ENCODE measurements around the gene SCGB3A1. TPM values are rescaled to one million over a fixed set of nuclear protein-coding genes. Genes with fewer than 3 reads are reported as not detected.

Gene SCGB3A1
- total RNA-seq, 2 donors from 2014 or later = not detected

DNA sequence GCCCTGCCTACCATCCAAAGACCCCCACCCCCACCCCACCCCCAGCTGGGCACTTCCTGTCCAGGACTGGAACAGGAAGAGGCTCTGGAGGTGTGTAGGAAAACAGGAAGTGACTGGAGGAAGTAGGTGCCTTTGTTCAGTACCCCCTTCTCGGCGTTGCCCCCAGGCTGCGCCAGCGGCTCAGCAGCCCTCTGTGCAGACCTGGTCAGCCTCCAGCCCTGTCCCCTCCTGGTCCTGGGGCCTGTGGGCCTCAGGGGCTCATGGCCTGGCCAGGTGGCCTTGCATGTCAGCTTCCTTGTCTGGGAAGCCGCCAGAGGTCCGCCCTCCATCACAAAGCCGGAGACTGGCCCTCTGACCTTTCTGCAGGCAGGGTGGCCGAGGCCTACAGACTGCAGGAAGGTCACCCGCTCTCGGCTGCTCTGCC, 32.1 kb upstream of the SCGB3A1 start:
- DNase-seq (ENCODE audit: low spot score) = no peak
- H3K9me3 ChIP-seq = no peaks in the 10 kb centered on the region
- no peak overlapping the region for H3K4me3 ChIP-seq
- H3K27me3 ChIP-seq (replicated peaks; ENCODE audit: insufficient read depth) = no peaks in the 10 kb centered on the region
- TF ChIP-seq, protein P1, sequence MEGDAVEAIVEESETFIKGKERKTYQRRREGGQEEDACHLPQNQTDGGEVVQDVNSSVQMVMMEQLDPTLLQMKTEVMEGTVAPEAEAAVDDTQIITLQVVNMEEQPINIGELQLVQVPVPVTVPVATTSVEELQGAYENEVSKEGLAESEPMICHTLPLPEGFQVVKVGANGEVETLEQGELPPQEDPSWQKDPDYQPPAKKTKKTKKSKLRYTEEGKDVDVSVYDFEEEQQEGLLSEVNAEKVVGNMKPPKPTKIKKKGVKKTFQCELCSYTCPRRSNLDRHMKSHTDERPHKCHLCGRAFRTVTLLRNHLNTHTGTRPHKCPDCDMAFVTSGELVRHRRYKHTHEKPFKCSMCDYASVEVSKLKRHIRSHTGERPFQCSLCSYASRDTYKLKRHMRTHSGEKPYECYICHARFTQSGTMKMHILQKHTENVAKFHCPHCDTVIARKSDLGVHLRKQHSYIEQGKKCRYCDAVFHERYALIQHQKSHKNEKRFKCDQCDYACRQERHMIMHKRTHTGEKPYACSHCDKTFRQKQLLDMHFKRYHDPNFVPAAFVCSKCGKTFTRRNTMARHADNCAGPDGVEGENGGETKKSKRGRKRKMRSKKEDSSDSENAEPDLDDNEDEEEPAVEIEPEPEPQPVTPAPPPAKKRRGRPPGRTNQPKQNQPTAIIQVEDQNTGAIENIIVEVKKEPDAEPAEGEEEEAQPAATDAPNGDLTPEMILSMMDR (IDR thresholded peaks at IDR 0.05) = no peak
- no peak overlapping the region for H3K27ac ChIP-seq
- no peaks in the 10 kb centered on the region for H3K4me1 ChIP-seq (ENCODE audit: control insufficient read depth in 1 of 2, low read depth in 2 of 2)
- no peaks in the 10 kb centered on the region for H3K36me3 ChIP-seq
- no peak for ATAC-seq (ENCODE audit: insufficient number of reproducible peaks, low FRiP score, low read depth)

DNA sequence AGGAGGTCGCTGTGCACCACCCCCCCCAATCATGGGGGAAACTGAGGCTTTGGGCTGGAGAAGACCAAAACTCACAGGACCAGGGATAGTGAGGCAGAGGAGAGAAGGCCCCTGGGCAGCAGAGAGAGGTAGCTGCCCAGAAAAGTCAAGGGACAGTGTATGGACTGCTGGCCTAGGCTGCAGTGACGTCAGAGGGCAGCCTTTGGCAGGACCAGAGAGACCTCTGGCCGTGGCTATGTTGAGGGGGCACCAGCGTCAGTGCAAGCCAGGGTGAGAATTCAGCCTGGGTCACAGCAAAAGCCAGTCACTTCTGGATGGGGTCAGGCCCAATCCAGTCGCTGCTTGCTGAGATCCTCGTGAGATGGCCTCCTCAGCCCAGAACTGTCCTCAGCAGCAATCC, 31.6 kb upstream of the SCGB3A1 start:
- H3K4me1 ChIP-seq (ENCODE audit: control insufficient read depth in 1 of 2, low read depth in 2 of 2) = no peaks in the 10 kb centered on the region
- TF ChIP-seq, protein P1 (IDR thresholded peaks at IDR 0.05) = no peak
- H3K27ac ChIP-seq = no peak overlapping the region
- H3K27me3 ChIP-seq (replicated peaks; ENCODE audit: insufficient read depth) = no peaks in the 10 kb centered on the region
- ATAC-seq (ENCODE audit: insufficient number of reproducible peaks, low FRiP score, low read depth) = no peak
- no peak for DNase-seq (ENCODE audit: low spot score)
- no peaks in the 10 kb centered on the region for H3K36me3 ChIP-seq
- H3K4me3 ChIP-seq = no peak overlapping the region
- no peaks in the 10 kb centered on the region for H3K9me3 ChIP-seq

DNA sequence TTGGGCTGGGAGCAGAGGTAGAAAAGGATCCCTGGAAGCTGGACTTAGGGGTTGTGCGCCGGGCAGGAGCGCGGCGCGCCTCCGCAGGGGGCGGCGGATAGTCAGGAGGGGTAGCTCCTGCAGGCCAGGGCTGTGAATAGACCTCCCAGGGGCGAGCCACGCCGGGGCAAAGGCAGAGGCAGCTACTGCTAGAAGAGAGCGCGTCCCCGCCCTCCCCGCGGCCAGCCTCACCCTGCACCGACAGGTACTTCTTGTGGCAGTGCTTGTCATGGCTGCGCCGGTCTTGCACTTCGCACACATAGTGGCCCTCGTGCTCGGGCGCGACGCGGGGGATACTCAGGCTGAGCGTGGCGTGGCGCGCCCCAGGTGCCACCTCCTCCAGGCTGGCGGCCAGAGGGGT, 30.0 kb upstream of the SCGB3A1 start:
- DNase-seq (ENCODE audit: low spot score) = no peak
- no peak overlapping the region for H3K4me3 ChIP-seq
- ATAC-seq (ENCODE audit: insufficient number of reproducible peaks, low FRiP score, low read depth) = no peak
- no peaks in the 10 kb centered on the region for H3K36me3 ChIP-seq
- no peaks in the 10 kb centered on the region for H3K27me3 ChIP-seq (replicated peaks; ENCODE audit: insufficient read depth)
- no peaks in the 10 kb centered on the region for H3K4me1 ChIP-seq (ENCODE audit: control insufficient read depth in 1 of 2, low read depth in 2 of 2)
- no peaks in the 10 kb centered on the region for H3K9me3 ChIP-seq
- no peak overlapping the region for H3K27ac ChIP-seq
- TF ChIP-seq, protein P1 (IDR thresholded peaks at IDR 0.05) = no peak

DNA sequence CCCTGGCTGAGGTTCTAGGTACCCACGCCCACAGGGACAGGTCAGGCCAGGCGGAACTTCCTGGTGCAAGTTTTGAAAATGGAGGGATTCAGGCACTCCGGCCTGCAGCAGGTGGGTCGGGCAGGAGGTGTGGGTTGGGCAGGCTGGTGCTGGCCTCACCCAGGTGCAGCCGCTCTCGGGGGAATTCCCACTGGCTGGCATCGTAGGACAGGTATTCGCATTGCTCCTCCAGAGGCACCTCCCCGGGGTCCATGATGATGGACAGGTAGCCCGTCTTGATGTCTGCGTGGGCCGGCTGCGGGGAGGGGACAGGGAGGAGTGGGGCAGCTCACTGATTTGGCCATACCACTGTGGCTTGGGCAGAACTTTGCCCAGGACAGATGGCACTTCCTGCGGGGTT, 28.7 kb upstream of the SCGB3A1 start:
- Histone ChIP-seq H3K27ac (no peak overlapping the region), H3K4me3 (no peak overlapping the region), H3K36me3 (no peaks in the 10 kb centered on the region), H3K27me3 (replicated peaks; ENCODE audit: insufficient read depth) (no peaks in the 10 kb centered on the region), H3K4me1 (ENCODE audit: control insufficient read depth in 1 of 2, low read depth in 2 of 2) (no peaks in the 10 kb centered on the region), H3K9me3 (no peaks in the 10 kb centered on the region)
- no peak for ATAC-seq (ENCODE audit: insufficient number of reproducible peaks, low FRiP score, low read depth)
- no peak for DNase-seq (ENCODE audit: low spot score)
- TF ChIP-seq, protein P1 (IDR thresholded peaks at IDR 0.05) = no peak

DNA sequence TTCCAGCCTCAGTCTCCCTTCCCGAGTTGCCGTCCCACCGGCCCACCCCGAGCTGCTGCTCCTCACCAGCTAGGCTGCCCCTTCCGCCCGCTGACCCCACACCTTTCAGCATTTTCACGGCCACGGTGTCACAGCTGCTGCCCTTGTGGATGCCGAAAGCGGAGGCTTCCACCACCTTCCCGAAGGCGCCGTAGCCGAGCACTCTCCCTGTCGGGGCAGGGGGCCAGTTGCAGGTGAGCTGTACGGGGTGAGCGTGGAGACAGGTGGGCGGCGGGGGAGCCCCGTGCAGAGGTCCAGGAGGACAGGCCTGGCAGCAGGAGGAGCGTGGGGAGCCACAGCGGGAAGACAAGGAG, 28.2 kb upstream of the SCGB3A1 start:
- Histone ChIP-seq H3K4me3 (no peak overlapping the region), H3K27ac (no peak overlapping the region), H3K36me3 (no peaks in the 10 kb centered on the region), H3K27me3 (replicated peaks; ENCODE audit: insufficient read depth) (no peaks in the 10 kb centered on the region), H3K4me1 (ENCODE audit: control insufficient read depth in 1 of 2, low read depth in 2 of 2) (no peaks in the 10 kb centered on the region), H3K9me3 (no peaks in the 10 kb centered on the region)
- no peak for DNase-seq (ENCODE audit: low spot score)
- TF ChIP-seq, protein P1 (IDR thresholded peaks at IDR 0.05) = no peak
- no peak for ATAC-seq (ENCODE audit: insufficient number of reproducible peaks, low FRiP score, low read depth)

Data from thoracic aorta (tissue), 2 donors.